ENCODE measurements around the gene MAP3K10. TPM values are rescaled to one million over a fixed set of nuclear protein-coding genes. Genes with fewer than 3 reads are reported as not detected.

MAP3K10 gene
- total RNA-seq, 2 donors from 2014 or later = 12.3 to 13.6 TPM

- TF ChIP-seq, protein P1, sequence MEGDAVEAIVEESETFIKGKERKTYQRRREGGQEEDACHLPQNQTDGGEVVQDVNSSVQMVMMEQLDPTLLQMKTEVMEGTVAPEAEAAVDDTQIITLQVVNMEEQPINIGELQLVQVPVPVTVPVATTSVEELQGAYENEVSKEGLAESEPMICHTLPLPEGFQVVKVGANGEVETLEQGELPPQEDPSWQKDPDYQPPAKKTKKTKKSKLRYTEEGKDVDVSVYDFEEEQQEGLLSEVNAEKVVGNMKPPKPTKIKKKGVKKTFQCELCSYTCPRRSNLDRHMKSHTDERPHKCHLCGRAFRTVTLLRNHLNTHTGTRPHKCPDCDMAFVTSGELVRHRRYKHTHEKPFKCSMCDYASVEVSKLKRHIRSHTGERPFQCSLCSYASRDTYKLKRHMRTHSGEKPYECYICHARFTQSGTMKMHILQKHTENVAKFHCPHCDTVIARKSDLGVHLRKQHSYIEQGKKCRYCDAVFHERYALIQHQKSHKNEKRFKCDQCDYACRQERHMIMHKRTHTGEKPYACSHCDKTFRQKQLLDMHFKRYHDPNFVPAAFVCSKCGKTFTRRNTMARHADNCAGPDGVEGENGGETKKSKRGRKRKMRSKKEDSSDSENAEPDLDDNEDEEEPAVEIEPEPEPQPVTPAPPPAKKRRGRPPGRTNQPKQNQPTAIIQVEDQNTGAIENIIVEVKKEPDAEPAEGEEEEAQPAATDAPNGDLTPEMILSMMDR (IDR thresholded peaks at IDR 0.05) = no peak
- Histone ChIP-seq H3K36me3 (no peaks in the 10 kb centered on the region), H3K4me3 (no peak overlapping the region), H3K27ac (no peak overlapping the region), H3K4me1 (no peaks in the 10 kb centered on the region), H3K9me3 (no peaks in the 10 kb centered on the region), H3K27me3 (no peaks in the 10 kb centered on the region)
- DNase-seq (ENCODE audit: low spot score) = peak; percentile 11
These were observed 43.9 kb upstream of the MAP3K10 start for GRCh38 chr19:40147338-40147692.

DNA sequence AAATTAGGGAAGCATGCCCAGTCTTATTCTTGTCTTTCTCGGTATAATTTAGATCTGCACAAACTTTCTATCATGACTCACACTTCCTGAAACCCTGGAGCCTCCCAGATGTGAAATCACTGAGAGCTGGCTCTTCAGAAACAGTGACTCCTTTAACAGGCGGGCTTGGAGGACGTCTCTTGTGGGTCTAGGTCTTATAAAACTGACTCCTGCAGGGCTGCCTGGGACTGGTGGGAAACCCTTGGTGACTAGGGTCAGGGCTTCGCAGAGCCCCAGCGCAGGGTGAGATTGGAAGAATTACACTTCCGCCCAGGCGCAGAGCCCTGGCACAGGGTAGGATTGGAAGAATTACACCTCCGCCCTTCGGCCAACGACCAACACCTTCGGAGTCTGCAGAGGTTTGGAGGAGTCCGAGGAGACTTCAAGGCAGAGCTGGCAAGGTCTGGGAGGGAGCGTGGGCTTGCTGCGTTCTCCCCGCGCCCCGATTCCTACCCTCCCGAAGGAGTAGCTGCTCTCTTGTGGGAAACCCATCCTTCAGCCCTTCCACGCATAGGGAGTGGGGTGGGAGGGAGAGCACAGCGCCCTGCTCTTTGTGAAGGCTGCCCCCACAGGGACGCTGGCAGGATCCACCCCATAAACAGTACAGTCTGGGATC lies 43.4 kb upstream of the MAP3K10 start:
- no peaks in the 10 kb centered on the region for H3K36me3 ChIP-seq
- H3K27ac ChIP-seq = no peak overlapping the region
- no peaks in the 10 kb centered on the region for H3K4me1 ChIP-seq
- H3K9me3 ChIP-seq = no peaks in the 10 kb centered on the region
- DNase-seq (ENCODE audit: low spot score) = peak; percentile 59
- TF ChIP-seq, protein P1 (IDR thresholded peaks at IDR 0.05) = no peak
- no peak overlapping the region for H3K4me3 ChIP-seq
- H3K27me3 ChIP-seq = no peaks in the 10 kb centered on the region

DNA sequence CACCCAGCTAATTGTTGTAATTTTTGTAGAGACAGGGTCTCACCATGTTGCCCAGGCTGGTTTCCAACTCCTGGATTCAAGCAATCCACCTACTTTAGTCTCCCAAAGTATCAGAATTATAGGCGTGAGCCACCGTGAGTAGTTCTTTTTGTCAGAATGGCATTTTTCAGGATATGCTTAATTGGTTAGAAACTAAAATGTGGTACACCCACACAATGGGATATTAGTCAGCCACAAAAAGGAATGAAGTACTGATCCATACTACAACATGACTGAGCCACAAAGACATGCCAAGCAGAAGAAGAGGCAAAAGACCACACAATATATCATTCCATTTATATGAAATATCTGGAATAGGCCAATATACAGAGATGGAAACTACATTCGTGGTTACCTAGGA lies 41.7 kb upstream of the MAP3K10 start:
- H3K27ac ChIP-seq = no peak overlapping the region
- no peaks in the 10 kb centered on the region for H3K36me3 ChIP-seq
- TF ChIP-seq, protein P1 (IDR thresholded peaks at IDR 0.05) = no peak
- DNase-seq (ENCODE audit: low spot score) = no peak
- no peaks in the 10 kb centered on the region for H3K4me1 ChIP-seq
- no peaks in the 10 kb centered on the region for H3K27me3 ChIP-seq
- no peak overlapping the region for H3K4me3 ChIP-seq
- no peaks in the 10 kb centered on the region for H3K9me3 ChIP-seq

- Histone ChIP-seq H3K27ac (no peak overlapping the region), H3K9me3 (no peaks in the 10 kb centered on the region), H3K27me3 (no peaks in the 10 kb centered on the region), H3K4me3 (no peak overlapping the region), H3K4me1 (no peaks in the 10 kb centered on the region), H3K36me3 (no peaks in the 10 kb centered on the region)
- DNase-seq (ENCODE audit: low spot score) = no peak
- TF ChIP-seq, protein P1 (IDR thresholded peaks at IDR 0.05) = no peak
These were observed 41.1 kb upstream of the MAP3K10 start for GRCh38 chr19:40150170-40150569.

DNA sequence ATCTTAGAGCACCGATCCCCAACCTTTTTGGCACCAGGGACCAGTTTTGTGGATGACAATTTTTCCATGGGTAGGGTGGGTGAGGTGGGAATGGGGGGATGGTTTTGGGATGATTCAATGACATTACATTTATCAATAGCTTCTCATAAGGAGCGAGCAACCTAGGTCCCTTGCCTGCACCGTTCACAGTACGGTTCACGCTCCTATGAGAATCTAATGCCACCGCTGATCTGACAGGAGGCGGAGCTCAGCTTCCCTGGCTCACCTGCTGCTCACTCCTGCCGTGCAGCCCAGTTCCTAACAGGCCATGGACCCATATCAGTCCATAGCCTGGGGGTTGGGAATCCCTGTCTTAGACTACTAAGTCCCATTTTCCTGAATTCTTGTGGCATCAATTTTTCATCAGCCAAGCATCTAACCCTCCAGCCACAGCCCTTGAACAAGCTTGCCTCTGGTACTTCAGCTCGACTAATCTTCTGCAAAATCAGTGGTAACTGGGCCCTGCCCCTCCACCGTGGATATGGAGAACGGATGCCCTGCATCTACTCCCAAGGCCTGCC lies 37.0 kb upstream of the MAP3K10 start:
- Histone ChIP-seq H3K9me3 (no peaks in the 10 kb centered on the region), H3K27ac (no peak overlapping the region), H3K36me3 (no peaks in the 10 kb centered on the region), H3K27me3 (no peaks in the 10 kb centered on the region), H3K4me3 (no peak overlapping the region), H3K4me1 (no peaks in the 10 kb centered on the region)
- TF ChIP-seq, protein P1 (IDR thresholded peaks at IDR 0.05) = no peak
- DNase-seq (ENCODE audit: low spot score) = no peak

All from right atrium auricular region (tissue), 2 donors.